HCEC 1CT (cell line): Measurements from ENCODE around the gene GSTP1.
"Not testable (repeated sequence)": the region's sequence is repeated elsewhere in the genome, so short reads cannot be mapped to it uniquely, and the experiment has no call there.

Source experiments
- DNase-seq: peaks from one replicate; pipeline ENCODE4 v3.0.0-alpha.2; 2017

Gene GSTP1

GRCh38 chr11:67599149-67599548 lies 15.5 kb downstream of the GSTP1 start:
- DNase-seq: no peak

GRCh38 chr11:67600324-67601029 lies 16.9 kb downstream of the GSTP1 start:
- DNase-seq: no peak

GRCh38 chr11:67601098-67601497 lies 17.5 kb downstream of the GSTP1 start:
- no peak for DNase-seq

GRCh38 chr11:67604119-67604518 lies 20.5 kb downstream of the GSTP1 start:
- not testable (repeated sequence) for DNase-seq

GRCh38 chr11:67604815-67605214 lies 21.2 kb downstream of the GSTP1 start:
- DNase-seq: no peak

- DNase-seq: no peak
Observed at GRCh38 chr11:67605231-67606011, 21.8 kb downstream of the GSTP1 start.

- DNase-seq: no peak
Observed at GRCh38 chr11:67606093-67606491, 22.5 kb downstream of the GSTP1 start.

GRCh38 chr11:67606492-67607295 lies 23.1 kb downstream of the GSTP1 start, which contains the start of gene NDUFV1:
NDUFV1 (plus strand) TSS chr11:67606936; CDS start chr11:67607005, 69 bp downstream.
- peak; percentile 90 for DNase-seq

- no peak for DNase-seq
Observed at GRCh38 chr11:67607507-67607906, 23.9 kb downstream of the GSTP1 start.

GRCh38 chr11:67608486-67608885 lies 24.9 kb downstream of the GSTP1 start:
- no peak for DNase-seq

GRCh38 chr11:67609316-67609715 lies 25.7 kb downstream of the GSTP1 start:
- DNase-seq: no peak

GRCh38 chr11:67610302-67610868 lies 26.8 kb downstream of the GSTP1 start:
- no peak for DNase-seq

- DNase-seq: no peak
Observed at GRCh38 chr11:67611165-67611564, 27.6 kb downstream of the GSTP1 start.

- no peak for DNase-seq
Observed at GRCh38 chr11:67611704-67612587, 28.3 kb downstream of the GSTP1 start.

- DNase-seq: no peak
Observed at GRCh38 chr11:67612751-67613150, 29.1 kb downstream of the GSTP1 start.

- no peak for DNase-seq
Observed at GRCh38 chr11:67613313-67613959, 29.8 kb downstream of the GSTP1 start.

GRCh38 chr11:67613960-67614715 lies 30.5 kb downstream of the GSTP1 start:
- DNase-seq: peak; percentile 12

- no peak for DNase-seq
Observed at GRCh38 chr11:67614730-67615714, 31.4 kb downstream of the GSTP1 start.

- no peak for DNase-seq
Observed at GRCh38 chr11:67615728-67616430, 32.3 kb downstream of the GSTP1 start.
